Stimulated activated CD4-positive, alpha-beta T cell treated with anti-CD3 and anti-CD28 coated beads, Interleukin-15, amount 100 ng/mL, for 1 hour (primary cell): ENCODE measurements around the gene S1PR3.

ENCODE experiments used
- DNase-seq, 2 donors: peaks; one replicate each; pipeline ENCODE4 v3.0.0-alpha.2; 2020; ENCODE audit warnings: low read depth in 1 of 2, low spot score in 1 of 2

Gene S1PR3

DNA sequence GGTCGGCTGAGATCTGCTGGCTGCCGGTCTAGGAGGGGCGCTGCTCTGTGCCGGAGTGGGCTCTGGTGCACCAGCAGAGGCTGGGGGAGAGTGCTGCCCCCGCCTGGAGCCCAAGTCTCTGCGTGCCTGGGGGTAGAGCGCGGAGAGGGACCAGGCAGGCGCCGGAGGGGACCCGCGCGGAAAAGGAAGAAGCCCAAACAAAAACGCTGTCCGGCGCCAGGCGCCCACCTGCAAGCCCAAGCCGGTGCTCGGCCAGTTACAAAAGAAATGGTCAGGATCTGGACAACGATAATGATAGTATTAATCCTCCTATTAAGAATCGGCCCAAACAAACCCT is 571 bp upstream of the S1PR3 start:
- no peak for DNase-seq

DNA sequence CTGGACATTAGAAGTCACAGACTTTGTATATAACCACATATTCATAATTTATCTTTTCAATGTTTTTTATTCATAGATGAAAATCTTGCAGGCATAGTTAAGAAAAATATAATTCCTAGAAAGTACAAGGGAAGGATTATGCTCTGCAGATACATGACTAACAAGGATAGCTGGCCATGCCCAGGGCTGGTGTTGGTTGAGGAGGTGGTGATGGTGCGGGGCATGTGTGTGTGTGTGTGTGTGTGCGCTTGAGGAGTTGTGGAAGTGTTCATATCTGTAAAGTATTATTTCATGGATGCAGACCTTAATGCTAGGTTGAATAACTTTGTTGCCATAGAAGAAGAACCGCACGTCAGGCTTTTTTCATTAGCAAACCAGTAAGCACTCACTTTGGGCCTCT is 1.3 kb downstream of the S1PR3 start:
- no peak for DNase-seq

DNA sequence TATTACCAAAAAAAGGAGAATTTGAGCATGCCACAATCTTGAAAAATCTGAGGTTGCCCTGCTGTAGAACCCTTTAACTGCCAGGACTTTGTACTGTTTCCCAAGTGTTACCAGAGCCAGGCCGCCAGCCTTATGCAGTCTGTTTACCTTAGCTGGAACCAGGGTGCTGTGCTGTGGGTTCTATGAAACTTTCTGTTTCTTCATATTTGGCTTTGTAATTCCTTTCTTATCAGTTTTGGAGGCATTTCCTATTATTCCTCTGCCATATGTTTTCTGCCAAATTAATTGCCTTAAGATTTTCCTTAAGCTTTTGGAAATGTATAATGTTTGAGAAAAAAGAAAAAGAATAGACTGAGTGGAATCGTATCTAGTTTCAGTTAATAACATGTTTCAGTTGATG is 2.1 kb downstream of the S1PR3 start:
- DNase-seq = no peak

DNA sequence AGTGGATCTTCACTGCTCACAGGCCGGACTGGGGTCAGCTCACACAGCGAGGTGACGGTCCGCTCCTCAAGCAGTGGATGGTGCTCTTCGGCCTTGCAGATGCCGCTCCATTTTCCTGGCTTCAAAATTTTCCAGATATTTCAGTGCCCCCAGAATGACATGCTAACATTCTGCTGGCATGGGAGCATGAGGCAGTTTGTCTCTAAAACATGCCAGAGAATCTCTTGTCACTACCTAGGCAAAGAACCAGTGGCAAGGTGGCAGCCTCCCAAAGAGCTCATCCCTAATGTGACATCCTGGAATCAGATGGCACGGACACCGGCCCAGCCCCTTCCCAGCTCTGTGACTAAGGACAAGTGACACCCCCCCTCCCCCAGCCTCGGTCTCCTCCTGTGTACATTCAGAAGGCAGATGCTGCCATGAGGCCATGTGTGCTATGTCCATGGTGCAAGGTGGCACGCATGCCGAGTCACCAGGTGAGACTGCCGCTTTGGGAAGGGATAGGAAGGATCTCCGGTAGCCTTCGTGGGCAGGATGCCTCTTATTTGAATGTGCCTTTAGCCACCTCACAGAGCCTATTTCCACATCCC is 2.7 kb downstream of the S1PR3 start:
- DNase-seq = no peak

DNA sequence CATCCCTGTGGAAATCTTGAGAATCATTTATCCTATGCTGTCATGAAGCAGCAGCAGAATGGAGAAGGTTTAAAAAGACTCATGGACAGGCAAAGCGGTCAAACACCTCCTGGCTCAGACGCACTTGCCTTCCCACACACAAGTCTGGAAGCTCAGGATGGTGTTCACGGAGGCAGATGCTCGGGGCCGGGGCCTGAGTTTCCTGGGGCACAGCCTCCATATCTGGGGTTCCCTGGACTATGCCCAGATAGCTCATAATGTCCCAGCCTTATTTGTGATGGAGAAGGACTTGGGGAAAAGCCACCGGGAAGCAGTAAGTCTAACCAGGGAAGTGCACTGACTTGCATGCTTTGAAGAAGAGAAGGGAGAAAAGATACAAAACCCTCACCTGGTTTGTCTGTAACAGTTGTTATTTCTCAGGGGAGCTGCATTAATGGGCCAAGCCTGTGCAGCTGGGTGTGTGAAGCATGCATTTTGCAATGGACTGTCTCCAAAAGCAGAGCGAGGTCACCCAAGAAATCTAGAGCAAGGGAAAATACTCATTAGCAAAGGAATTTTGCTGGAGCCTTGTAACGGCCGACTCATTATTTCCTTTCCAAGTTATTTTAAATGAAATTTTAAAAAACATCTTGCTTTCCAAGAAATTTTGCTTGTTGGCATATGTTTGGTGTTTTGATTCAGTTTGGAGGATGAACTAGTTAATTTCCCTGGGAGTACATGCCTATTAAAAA is 3.4 kb downstream of the S1PR3 start:
- DNase-seq = no peak

DNA sequence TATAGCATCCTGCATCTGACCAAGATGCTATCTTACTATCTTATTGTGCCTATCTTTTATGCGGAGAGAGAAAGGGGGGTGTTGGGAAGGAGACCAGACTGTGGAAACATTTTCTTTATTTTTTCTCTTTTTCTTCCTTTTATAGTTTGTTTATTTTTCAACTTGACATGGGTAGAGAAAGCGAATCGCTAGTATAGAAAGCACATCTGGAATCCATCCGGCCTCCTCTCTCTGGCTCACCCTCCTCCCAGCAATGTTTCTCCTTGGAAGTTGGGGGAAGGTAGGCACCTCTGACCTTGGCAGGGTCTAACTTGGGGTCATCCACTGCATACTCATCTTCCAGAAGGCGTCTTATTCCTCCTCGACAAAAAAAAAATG is 3.9 kb downstream of the S1PR3 start:
- DNase-seq = no peak

DNA sequence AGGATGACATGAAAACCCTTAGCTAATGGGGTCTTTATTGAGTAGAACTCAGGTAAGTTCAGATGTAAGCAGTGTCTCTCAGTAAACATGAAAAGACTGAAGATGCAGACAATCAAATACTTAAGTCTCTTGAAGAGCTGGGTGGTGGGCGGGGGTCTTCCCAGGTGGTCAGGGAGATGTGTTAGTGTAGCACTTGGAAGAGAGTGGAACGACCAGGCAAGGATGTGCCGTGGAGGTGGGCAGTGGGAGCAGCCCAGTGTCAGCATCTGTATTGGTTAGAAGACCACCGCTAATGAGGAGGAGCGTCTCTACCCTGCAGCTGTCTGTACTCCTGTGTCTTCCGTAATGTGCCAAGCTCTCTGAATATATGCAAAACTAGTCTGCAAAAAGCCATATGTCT is 4.4 kb downstream of the S1PR3 start:
- no peak for DNase-seq

DNA sequence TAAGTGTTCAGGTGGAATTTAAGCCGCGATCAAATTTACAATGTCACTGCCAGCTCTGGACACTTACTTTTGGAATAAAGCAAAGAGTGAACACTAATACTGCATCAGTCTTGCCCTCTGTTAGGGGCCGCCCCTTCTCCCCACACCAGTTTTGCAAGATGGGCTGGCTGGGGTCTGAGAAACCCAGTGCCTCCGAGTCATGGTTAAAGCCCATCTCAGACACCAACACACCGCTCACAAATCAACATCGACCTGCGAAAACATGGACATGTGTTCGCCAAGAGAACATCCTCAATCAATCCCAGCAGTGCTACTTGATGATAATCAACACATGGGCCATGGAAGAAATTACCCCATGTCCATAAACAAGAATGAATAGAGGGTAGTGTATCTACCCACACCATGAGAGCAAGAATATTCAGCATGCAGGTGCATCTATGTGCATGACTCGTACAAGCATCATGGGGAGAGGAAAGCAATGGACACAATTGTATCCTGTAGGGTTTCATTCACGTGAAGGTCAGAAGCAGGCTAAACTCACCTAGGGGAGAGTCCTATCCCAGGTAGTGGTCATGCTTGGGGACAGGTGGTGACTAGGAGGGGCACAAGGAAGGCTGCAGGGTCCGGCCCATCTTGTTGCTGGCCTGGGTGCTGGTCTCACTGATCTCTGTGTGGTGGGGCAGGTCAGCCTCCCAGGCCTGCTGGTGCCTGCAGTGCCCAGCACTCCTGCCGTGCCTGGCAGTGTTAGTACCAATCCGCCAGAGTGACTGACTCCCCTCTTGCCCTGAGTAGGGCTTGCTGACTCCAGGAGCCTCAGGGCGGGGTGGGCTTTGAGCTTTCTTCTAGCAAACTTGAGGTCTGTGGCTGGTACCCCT is 5.0 kb downstream of the S1PR3 start:
- DNase-seq = no peak

DNA sequence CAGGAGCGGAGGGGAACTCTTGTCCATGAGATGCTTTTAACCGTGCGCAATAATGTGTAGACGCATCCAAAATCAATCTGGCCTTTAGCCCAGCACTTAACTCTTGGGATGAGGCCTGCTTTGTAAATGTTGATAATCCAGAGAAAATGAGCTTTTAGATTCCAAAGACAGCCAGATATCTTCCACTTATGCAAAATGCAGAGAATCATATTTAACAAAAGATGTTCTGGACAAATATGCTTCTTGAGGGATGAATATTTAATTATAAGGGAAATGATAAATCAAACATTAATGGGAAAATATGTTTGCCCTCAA is 5.6 kb downstream of the S1PR3 start:
- DNase-seq = no peak

DNA sequence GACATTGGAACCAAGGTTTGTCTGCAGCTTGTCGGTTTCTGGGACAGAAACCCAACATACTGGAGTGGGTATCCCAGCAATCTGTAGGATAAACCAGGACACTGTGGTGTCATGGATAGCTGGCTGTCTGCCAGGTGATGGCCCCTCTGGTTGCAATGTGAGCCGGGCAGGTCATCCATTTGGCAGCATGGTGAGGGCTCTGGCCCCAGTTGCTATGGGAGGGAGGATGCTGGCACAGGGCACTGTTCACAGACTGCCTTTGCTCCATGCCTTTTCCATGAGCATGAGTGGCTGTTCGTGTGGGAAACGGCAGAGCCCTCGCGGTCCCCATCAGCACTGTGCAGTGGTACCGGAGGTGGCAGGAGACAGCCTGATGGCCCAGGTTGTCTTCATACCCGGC is 6.4 kb downstream of the S1PR3 start:
- no peak for DNase-seq

DNA sequence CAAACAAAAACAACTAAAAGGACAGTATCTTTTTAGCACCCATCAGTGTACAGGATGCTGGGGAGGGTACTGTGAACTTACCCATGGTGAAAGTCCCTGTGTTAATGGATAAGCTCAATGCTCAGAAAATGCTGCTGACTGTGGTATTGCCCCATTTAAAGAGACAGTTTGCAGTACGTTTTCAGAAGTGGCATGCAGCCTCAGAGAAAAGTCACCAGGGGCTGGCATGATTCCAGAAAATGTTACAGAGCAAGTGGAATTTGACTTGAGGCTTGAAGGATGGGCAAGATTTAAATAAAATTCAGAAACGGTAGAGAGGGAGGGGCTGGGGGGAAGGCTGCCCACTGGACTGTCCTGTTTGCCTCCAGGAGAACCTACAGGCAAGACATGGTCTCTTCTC is 7.2 kb downstream of the S1PR3 start:
- DNase-seq = no peak

DNA sequence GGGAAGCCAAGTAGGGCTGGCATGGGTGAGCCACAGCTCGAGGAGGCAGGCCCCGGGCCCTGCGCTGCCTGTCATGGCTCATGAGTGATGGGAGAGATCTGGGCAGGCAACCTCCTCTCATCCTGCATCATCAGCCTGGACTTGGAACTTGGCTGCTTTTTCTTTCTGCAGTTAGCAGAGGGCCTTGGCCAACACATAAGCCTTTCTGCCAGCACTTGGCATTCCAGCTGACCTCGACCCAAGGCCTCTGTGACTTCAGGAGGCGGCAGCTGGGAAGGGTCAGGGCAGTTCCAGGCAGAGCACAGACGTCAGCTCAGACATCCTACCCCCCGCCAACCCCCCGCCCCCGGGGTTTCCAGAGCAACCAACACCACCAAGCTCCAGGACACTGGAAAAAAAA is 7.6 kb downstream of the S1PR3 start:
- DNase-seq = no peak

DNA sequence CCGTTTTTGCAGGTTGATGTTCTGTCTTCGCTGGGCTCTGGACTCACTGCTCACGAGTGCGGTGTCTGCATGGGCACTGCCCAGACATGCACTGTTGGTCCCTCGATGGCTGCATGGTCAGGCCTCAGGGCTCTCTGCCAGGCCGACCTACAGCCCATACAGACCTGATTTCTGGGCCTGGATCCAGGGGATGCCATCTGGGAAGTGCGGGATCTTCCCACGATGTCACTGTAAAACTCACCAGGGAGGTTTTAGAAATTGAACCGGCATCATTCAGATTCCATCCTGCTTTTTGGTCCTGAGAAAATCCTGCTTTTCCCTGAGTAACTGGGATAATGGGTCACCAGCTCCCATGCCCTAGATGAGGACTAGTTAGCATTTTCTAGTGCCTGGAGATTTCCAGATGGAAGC is 9.1 kb downstream of the S1PR3 start:
- no peak for DNase-seq

DNA sequence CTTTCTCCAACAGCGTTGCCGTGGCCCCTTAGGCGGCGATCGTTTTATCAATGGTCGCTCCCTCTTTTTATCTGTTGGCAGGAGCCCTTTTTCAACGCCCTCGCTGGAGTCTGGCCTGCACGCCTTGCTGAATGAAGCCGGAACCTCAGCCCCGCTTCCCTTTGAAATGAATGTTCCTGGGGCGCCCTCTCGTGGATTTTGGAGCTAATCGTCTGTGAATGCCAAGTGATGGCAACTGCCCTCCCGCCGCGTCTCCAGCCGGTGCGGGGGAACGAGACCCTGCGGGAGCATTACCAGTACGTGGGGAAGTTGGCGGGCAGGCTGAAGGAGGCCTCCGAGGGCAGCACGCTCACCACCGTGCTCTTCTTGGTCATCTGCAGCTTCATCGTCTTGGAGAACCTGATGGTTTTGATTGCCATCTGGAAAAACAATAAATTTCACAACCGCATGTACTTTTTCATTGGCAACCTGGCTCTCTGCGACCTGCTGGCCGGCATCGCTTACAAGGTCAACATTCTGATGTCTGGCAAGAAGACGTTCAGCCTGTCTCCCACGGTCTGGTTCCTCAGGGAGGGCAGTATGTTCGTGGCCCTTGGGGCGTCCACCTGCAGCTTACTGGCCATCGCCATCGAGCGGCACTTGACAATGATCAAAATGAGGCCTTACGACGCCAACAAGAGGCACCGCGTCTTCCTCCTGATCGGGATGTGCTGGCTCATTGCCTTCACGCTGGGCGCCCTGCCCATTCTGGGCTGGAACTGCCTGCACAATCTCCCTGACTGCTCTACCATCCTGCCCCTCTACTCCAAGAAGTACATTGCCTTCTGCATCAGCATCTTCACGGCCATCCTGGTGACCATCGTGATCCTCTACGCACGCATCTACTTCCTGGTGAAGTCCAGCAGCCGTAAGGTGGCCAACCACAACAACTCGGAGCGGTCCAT is 10.0 kb downstream of the S1PR3 start:
- peak; percentile 28 to 67 for DNase-seq

DNA sequence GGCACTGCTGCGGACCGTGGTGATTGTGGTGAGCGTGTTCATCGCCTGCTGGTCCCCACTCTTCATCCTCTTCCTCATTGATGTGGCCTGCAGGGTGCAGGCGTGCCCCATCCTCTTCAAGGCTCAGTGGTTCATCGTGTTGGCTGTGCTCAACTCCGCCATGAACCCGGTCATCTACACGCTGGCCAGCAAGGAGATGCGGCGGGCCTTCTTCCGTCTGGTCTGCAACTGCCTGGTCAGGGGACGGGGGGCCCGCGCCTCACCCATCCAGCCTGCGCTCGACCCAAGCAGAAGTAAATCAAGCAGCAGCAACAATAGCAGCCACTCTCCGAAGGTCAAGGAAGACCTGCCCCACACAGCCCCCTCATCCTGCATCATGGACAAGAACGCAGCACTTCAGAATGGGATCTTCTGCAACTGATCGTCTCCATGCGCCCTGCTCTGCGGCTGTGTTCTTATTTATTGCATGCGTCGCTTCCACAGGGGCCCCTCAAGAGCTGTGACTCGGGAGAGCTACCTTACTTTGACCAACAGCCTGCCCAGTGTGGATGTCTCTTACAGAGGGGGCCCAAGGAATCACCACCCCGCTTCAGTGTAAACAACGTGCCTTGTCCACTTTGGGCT is 10.8 kb downstream of the S1PR3 start:
- DNase-seq = no peak

DNA sequence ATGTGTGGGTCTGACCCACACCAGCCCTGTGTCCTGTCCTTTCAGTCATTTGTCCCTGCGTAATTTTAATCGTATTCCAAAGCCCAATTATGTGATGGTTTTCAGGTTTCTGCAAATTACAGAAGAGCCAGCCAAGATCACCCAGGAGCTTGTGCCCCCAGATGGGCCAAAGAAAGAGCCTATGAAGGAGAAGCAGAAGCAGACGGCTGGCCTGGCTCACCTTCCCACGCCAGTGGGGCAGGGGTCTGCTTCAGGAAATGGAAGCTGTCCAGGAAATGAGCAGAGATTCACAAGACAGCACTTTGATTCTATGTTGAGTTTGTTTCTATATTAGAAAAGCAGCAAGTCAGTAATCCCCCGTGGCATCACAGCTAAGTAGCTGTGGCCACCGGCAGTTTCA is 11.7 kb downstream of the S1PR3 start:
- no peak for DNase-seq

DNA sequence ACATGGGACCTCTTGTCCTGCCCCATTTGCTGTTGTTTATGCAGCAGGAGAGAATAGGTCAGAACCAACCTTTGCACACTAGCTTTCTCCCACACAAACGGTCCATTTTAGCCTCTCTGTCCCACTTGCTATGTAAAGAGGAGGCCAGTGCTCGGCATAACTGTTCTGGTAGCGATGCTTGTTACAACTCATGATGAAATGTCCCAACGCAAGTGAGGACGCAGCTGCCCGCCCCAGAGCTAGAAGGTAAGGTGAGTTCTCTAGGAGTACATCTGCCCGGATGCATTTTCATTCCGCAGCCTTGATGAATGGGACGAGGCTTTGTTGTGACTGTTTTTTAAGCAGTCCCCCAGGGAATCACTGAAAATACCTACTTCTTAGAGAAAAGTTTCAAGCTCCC is 14.1 kb downstream of the S1PR3 start:
- no peak for DNase-seq

DNA sequence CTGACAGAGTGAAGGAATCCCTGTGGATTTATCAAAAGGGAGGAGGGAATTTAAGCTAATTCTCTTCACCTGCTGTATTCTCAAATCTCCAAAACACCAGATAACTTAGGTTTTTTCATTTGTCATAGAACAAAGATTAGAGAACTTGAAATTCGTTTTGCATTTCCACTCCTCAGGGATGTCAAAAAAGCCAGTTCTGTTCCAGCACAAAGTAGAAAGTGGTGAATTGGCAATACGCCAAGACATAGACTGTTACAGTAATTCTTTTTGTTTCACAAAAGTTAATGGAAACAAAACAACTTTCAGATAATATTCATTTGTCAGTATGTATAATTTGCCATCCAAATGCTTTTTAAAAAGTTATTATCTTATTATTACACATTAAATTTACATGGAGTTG is 15.0 kb downstream of the S1PR3 start:
- no peak for DNase-seq

DNA sequence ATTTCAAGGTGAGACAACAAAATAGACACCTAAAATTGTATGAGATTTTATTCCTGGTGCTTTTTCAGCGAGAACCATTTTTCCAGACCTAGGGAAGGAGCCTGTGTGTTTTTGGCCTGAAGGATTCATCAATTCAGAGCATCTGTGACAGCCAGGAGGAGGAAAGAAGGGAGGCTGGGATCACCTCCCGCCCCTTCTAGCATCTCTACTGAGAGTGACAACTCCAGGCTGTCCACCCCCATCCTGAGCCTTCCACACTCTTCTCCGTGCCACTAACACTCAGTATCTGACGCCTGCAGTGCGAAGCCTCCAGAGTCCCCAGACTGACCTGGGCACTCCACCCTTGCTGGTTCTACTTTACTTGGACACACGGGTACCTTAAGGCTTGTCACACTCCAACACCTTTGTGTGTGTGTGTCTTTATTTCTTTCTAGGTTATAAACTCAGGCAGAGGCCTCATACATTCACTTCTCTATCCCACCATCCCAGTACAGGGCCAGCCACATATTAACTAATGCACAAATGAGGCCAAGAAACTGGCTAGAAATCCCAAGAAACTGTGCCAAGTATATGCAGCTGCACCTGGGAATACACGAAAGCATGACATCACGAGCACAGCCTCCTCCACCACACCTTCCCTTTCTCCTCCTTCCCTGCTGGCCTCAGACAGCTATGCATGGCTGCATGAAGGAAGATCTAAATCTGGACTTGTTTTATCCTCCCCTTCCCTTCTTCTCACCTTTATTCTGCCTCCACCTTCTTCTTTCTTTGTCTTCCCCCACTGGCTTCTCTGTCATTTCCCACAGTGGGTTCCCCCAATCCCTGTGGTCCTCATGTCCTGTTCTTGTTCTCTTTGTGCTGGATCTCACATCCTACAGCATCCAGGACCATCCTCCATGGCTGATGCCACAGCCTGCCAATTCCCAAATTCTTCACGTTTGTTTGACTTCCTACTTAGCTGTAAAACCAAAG is 16.0 kb downstream of the S1PR3 start:
- no peak for DNase-seq
